IMR-90 (cell line): ENCODE measurements around the gene SP7. TPM values are rescaled to one million over a fixed set of nuclear protein-coding genes. Genes with fewer than 3 reads are reported as not detected.

Source experiments
- ATAC-seq: fragments of 200-7000 bp; cut with Tn5 transposase; 2 replicates; pipeline ENCODE4 v1.9.1; 2020; ENCODE audit warnings: low read depth, mild to moderate bottlenecking, moderate library complexity
- BruUV-seq: library from RNA; stranded (reverse); fragments of 400-500 nt; replicated peaks from 2 replicates; lab custom pipeline; 2021; lab: Mats Ljungman, UMichigan
- CTCF ChIA-PET: fragments of 300-600 bp; formaldehyde crosslinking; extraction: SDS; loops from one replicate; lab custom pipeline; 2021; ENCODE audit warnings: antibody characterized with exemption; lab: Yijun Ruan, JAX
- POLR2A ChIA-PET: fragments of 300-600 bp; sonication (Branson Sonifier 250); formaldehyde crosslinking; loops from one replicate; lab custom pipeline; 2022; ENCODE audit warnings: antibody characterized with exemption; ENCODE audit not compliant: unreplicated experiment; lab: Charles Lee
- DNase-seq: peaks from one replicate; pipeline ENCODE4 v3.0.0; 2013
- H2AFZ ChIP-seq: replicated peaks from 2 replicates; pipeline ENCODE3; 2013; ENCODE audit warnings: low read length, mild to moderate bottlenecking; ENCODE audit not compliant: poor library complexity
- H2AK5ac ChIP-seq: 2 replicates; pipeline ENCODE4 v1.6.1; 2013; ENCODE audit warnings: low read depth, low read length, inconsistent platforms
- H2AK9ac ChIP-seq: replicated peaks from 2 replicates; pipeline ENCODE3; 2013; ENCODE audit warnings: mild to moderate bottlenecking, low read depth, low read length, moderate library complexity; ENCODE audit not compliant: poor library complexity
- H2BK120ac ChIP-seq: 2 replicates; pipeline ENCODE4 v1.6.1; 2013; ENCODE audit warnings: low read depth, low read length, inconsistent platforms
- H2BK15ac ChIP-seq: 3 replicates; pipeline ENCODE4 v1.6.1; 2013; ENCODE audit warnings: low read depth, low read length, inconsistent platforms
- H2BK20ac ChIP-seq: 2 replicates; pipeline ENCODE4 v1.6.1; 2013; ENCODE audit warnings: low read depth, mild to moderate bottlenecking, inconsistent platforms, low read length, moderate library complexity
- H2BK5ac ChIP-seq: 2 replicates; pipeline ENCODE4 v1.6.1; 2013; ENCODE audit warnings: mild to moderate bottlenecking, low read depth, low read length, inconsistent platforms; ENCODE audit not compliant: poor library complexity, severe bottlenecking
- H3K14ac ChIP-seq: replicated peaks from 2 replicates; pipeline ENCODE4 v1.6.1; 2013; ENCODE audit warnings: low read depth, low read length, inconsistent platforms
- H3K18ac ChIP-seq: 2 replicates; pipeline ENCODE4 v1.6.1; 2013; ENCODE audit warnings: low read depth, low read length, control low read depth
- H3K23ac ChIP-seq: 2 replicates; pipeline ENCODE4 v1.6.1; 2013; ENCODE audit warnings: low read depth, low read length, inconsistent platforms
- H3K27ac ChIP-seq: 2 replicates; pipeline ENCODE4 v1.5.1; 2013; ENCODE audit warnings: mild to moderate bottlenecking, control low read depth, low read length; ENCODE audit not compliant: insufficient read depth
- H3K27me3 ChIP-seq: 2 replicates; pipeline ENCODE4 v1.6.1; 2013; ENCODE audit warnings: low read length; ENCODE audit not compliant: control insufficient read depth, insufficient read depth
- H3K36me3 ChIP-seq: 2 replicates; pipeline ENCODE4 v1.6.1; 2013; ENCODE audit warnings: low read length, mixed read lengths; ENCODE audit not compliant: control insufficient read depth, insufficient read depth
- H3K4ac ChIP-seq: 2 replicates; pipeline ENCODE4 v1.6.1; 2013; ENCODE audit warnings: low read depth, low read length, inconsistent platforms
- H3K4me1 ChIP-seq: 2 replicates; pipeline ENCODE4 v1.6.1; 2013; ENCODE audit warnings: low read length, mixed read lengths; ENCODE audit not compliant: control insufficient read depth, insufficient read depth
- H3K4me2 ChIP-seq: 2 replicates; pipeline ENCODE4 v1.6.1; 2013; ENCODE audit warnings: low read depth, mild to moderate bottlenecking, control low read depth, low read length, moderate library complexity
- H3K4me3 ChIP-seq: 2 replicates; pipeline ENCODE4 v1.5.1; 2013; ENCODE audit warnings: low read depth, mild to moderate bottlenecking, control low read depth, low read length, moderate library complexity; ENCODE audit not compliant: insufficient read depth
- H3K56ac ChIP-seq: 2 replicates; pipeline ENCODE4 v1.6.1; 2013; ENCODE audit warnings: low read length, inconsistent platforms; ENCODE audit not compliant: insufficient read depth; ENCODE audit errors: extremely low read depth
- H3K79me1 ChIP-seq, 2 experiments: 2 replicates each; pipeline ENCODE4 v1.6.1; 2013; ENCODE audit warnings: low read length in 2 of 2, inconsistent platforms in 1 of 2, low read depth in 1 of 2
- H3K9ac ChIP-seq: 2 replicates; pipeline ENCODE4 v1.6.1; 2013; ENCODE audit warnings: low read depth, low read length, control low read depth
- H3K9me1 ChIP-seq: 2 replicates; pipeline ENCODE4 v1.6.1; 2013; ENCODE audit warnings: low read length, inconsistent platforms; ENCODE audit not compliant: insufficient read depth
- H3K9me3 ChIP-seq: 2 replicates; pipeline ENCODE4 v1.6.1; 2013; ENCODE audit warnings: low read length; ENCODE audit not compliant: control insufficient read depth, insufficient read depth
- H4K20me1 ChIP-seq: 2 replicates; pipeline ENCODE4 v1.6.1; 2013; ENCODE audit warnings: low read length, inconsistent platforms; ENCODE audit not compliant: insufficient read depth
- H4K5ac ChIP-seq: 2 replicates; pipeline ENCODE4 v1.6.1; 2013; ENCODE audit warnings: mild to moderate bottlenecking, low read depth, low read length, control low read depth
- H4K8ac ChIP-seq, 2 experiments: 2 replicates each; pipeline ENCODE4 v1.6.1; 2013; ENCODE audit warnings: low read depth in 2 of 2, low read length in 2 of 2, control low read depth in 1 of 2, inconsistent platforms in 1 of 2
- H4K91ac ChIP-seq: 2 replicates; pipeline ENCODE4 v1.6.1; 2013; ENCODE audit warnings: low read depth, low read length, inconsistent platforms; ENCODE audit not compliant: insufficient read depth
- BHLHE40 ChIP-seq: fragments of 150-350 bp; IDR thresholded peaks from 2 replicates; pipeline ENCODE4 v1.6.1; 2016; ENCODE audit warnings: mild to moderate bottlenecking, low read depth, low read length
- CEBPB ChIP-seq: IDR thresholded peaks from 2 replicates; pipeline ENCODE4 v1.6.1; 2012; ENCODE audit warnings: low read depth, low read length, improper control_type of control experiment
- CHD1 ChIP-seq: IDR thresholded peaks from 2 replicates; pipeline ENCODE4 v1.6.1; 2012; ENCODE audit warnings: low read depth, low read length, improper control_type of control experiment
- FOS ChIP-seq: fragments of 150-350 bp; IDR thresholded peaks from 2 replicates; pipeline ENCODE4 v1.6.1; 2016; ENCODE audit warnings: low read depth, low read length
- MAFK ChIP-seq: IDR thresholded peaks from 2 replicates; pipeline ENCODE4 v1.6.1; 2012; ENCODE audit warnings: low read depth, low read length, improper control_type of control experiment
- MAZ ChIP-seq: IDR thresholded peaks from 2 replicates; pipeline ENCODE4 v1.6.1; 2012; ENCODE audit warnings: low read depth, mild to moderate bottlenecking, low read length, improper control_type of control experiment, moderate library complexity, borderline replicate concordance
- MXI1 ChIP-seq: IDR thresholded peaks from 2 replicates; pipeline ENCODE4 v1.6.1; 2012; ENCODE audit warnings: low read depth, mild to moderate bottlenecking, low read length, moderate library complexity, borderline replicate concordance
- NFE2L2 ChIP-seq: fragments of 150-350 bp; IDR thresholded peaks from 2 replicates; pipeline ENCODE4 v1.6.1; 2016; ENCODE audit warnings: low read depth, mild to moderate bottlenecking, low read length
- POLR2A ChIP-seq: IDR thresholded peaks from 2 replicates; pipeline ENCODE4 v1.6.1; 2012; ENCODE audit warnings: mild to moderate bottlenecking, low read depth, low read length
- RAD21 ChIP-seq: IDR thresholded peaks from 2 replicates; pipeline ENCODE4 v1.6.1; 2012; ENCODE audit warnings: low read length, improper control_type of control experiment
- RCOR1 ChIP-seq: IDR thresholded peaks from 2 replicates; pipeline ENCODE4 v1.6.1; 2012; ENCODE audit warnings: mild to moderate bottlenecking, low read length, improper control_type of control experiment; ENCODE audit not compliant: insufficient replicate concordance
- RFX5 ChIP-seq: IDR thresholded peaks from 2 replicates; pipeline ENCODE4 v1.8.0; 2012; ENCODE audit warnings: low read depth, mild to moderate bottlenecking, low read length, moderate library complexity
- WGBS, 2 experiments: methylation state at CpG; one replicate each; pipeline versions ENCODE4 v1.1.5 to v1.1.7; 2013; ENCODE audit warnings: missing lambda C conversion rate in 2 of 2; ENCODE audit not compliant: insufficient read length in 1 of 2; ENCODE audit errors: extremely low coverage in 2 of 2; 5-methylcytosine and 5-hydroxymethylcytosine counted together
- dilution Hi-C: fragments of 300-500 bp; cut with HindIII; formaldehyde crosslinking; loops from one replicate; pipeline ENCODE4 v1.14.3; 2018; ENCODE audit warnings: low sequenced_read_pairs; ENCODE audit not compliant: unreplicated experiment
- in situ Hi-C: fragments of 300-500 bp; cut with MboI; formaldehyde crosslinking; loops from 3 replicates; pipeline ENCODE4 v1.14.3; 2019; ENCODE audit warnings: low sequenced_read_pairs, inconsistent platforms, mixed read lengths
- intact Hi-C: fragments of 100-400 bp; cut with micrococcal nuclease; formaldehyde crosslinking; loops from 2 replicates; pipeline ENCODE4 v1.10.0; 2022
- polyA plus RNA-seq, 3 experiments: library from polyadenylated mRNA; depleted of rRNA; stranded (reverse); fragments of >200 nt; gene quantifications; 2 replicates each; pipeline ENCODE4 v1.2.3, GENCODE V29; 2012; ENCODE audit warnings: low replicate concordance in 1 of 3
- total RNA-seq: library from RNA; depleted of rRNA; stranded (reverse); fragments of >200 nt; gene quantifications from 2 replicates; pipeline ENCODE4 v1.2.3, GENCODE V29; 2012
- TF ChIP-seq, protein P1 (sequence below): fragments of 150-350 bp; IDR thresholded peaks from 2 replicates; pipeline ENCODE4 v1.6.1; 2017; ENCODE audit warnings: mild to moderate bottlenecking, antibody characterized with exemption, low read length, low read depth
- TF ChIP-seq, protein P2 (sequence below): conservative IDR thresholded peaks from 2 replicates; pipeline ENCODE4 v1.5.1; 2012; ENCODE audit warnings: mild to moderate bottlenecking, low read depth, low read length, improper control_type of control experiment
- TF ChIP-seq, protein P3 (sequence below): fragments of 150-350 bp; IDR thresholded peaks from 2 replicates; pipeline ENCODE4 v1.6.1; 2016; ENCODE audit warnings: low read depth, mild to moderate bottlenecking, low read length, moderate library complexity, borderline replicate concordance

The SP7 gene
- total and polyA plus RNA-seq, 2 of the 4 experiments (the other 2 are of a cell fraction): not detected

DNA sequence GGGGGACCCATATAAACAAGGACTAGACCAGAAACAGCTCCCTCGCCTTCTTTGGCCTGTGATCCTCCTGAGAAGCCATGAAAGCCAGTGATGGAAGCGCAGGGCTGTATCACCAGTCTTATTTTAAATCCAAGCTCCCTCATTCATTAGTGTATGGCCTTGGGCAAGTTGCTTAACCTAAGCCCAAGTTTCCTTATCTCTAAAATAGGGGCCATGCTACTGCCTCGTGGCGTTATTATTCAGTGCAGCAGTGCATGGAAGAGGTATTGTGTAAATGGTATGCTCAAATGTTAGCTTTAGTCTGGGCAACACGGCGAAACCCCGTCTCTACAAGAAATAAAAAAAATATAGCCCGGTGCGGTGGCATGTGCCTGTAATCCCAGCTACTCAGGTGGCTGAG lies 58.2 kb downstream of the SP7 start:
- in situ Hi-C loops: no loop called here
- H3K56ac ChIP-seq: no peak overlapping the region
- H2BK20ac ChIP-seq: no peak overlapping the region
- no peak for ATAC-seq
- H4K20me1 ChIP-seq: no peaks in the 10 kb centered on the region
- H4K8ac ChIP-seq: no peak overlapping the region
- no peaks in the 10 kb centered on the region for H3K9me3 ChIP-seq
- H3K36me3 ChIP-seq: peaks cover 18% of the 10 kb centered on the region
- H3K4me2 ChIP-seq: no peak overlapping the region
- no peak for TF ChIP-seq BHLHE40
- no peak for TF ChIP-seq CEBPB
- TF ChIP-seq FOS: no peak
- no peak for TF ChIP-seq RFX5
- no peak for TF ChIP-seq MAZ
- TF ChIP-seq RAD21: no peak
- TF ChIP-seq NFE2L2: no peak
- TF ChIP-seq, protein P1, sequence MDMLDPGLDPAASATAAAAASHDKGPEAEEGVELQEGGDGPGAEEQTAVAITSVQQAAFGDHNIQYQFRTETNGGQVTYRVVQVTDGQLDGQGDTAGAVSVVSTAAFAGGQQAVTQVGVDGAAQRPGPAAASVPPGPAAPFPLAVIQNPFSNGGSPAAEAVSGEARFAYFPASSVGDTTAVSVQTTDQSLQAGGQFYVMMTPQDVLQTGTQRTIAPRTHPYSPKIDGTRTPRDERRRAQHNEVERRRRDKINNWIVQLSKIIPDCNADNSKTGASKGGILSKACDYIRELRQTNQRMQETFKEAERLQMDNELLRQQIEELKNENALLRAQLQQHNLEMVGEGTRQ: no peak
- no peak for TF ChIP-seq MXI1
- TF ChIP-seq RCOR1: no peak
- TF ChIP-seq, protein P2, sequence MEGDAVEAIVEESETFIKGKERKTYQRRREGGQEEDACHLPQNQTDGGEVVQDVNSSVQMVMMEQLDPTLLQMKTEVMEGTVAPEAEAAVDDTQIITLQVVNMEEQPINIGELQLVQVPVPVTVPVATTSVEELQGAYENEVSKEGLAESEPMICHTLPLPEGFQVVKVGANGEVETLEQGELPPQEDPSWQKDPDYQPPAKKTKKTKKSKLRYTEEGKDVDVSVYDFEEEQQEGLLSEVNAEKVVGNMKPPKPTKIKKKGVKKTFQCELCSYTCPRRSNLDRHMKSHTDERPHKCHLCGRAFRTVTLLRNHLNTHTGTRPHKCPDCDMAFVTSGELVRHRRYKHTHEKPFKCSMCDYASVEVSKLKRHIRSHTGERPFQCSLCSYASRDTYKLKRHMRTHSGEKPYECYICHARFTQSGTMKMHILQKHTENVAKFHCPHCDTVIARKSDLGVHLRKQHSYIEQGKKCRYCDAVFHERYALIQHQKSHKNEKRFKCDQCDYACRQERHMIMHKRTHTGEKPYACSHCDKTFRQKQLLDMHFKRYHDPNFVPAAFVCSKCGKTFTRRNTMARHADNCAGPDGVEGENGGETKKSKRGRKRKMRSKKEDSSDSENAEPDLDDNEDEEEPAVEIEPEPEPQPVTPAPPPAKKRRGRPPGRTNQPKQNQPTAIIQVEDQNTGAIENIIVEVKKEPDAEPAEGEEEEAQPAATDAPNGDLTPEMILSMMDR: no peak
- TF ChIP-seq, protein P3, sequence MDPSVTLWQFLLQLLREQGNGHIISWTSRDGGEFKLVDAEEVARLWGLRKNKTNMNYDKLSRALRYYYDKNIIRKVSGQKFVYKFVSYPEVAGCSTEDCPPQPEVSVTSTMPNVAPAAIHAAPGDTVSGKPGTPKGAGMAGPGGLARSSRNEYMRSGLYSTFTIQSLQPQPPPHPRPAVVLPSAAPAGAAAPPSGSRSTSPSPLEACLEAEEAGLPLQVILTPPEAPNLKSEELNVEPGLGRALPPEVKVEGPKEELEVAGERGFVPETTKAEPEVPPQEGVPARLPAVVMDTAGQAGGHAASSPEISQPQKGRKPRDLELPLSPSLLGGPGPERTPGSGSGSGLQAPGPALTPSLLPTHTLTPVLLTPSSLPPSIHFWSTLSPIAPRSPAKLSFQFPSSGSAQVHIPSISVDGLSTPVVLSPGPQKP: no peak
- TF ChIP-seq MAFK: no peak
- no peak for TF ChIP-seq POLR2A
- TF ChIP-seq CHD1: no peak
- no peaks in the 10 kb centered on the region for H3K27me3 ChIP-seq
- no peak overlapping the region for H3K27ac ChIP-seq
- no peak overlapping the region for H2AFZ ChIP-seq
- no peak overlapping the region for H4K5ac ChIP-seq
- no CpG with 5 or more reads among the region's 9 CpGs for WGBS, 2 experiments
- no peak for DNase-seq
- H2AK5ac ChIP-seq: no peak overlapping the region
- H3K4ac ChIP-seq: no peak overlapping the region
- H3K79me1 ChIP-seq: peaks cover 0 to 12% of the 10 kb centered on the region in 2 experiments; a peak in 1 of 4 replicates
- dilution Hi-C loops: no loop called here
- no peak overlapping the region for H4K91ac ChIP-seq
- no peaks in the 10 kb centered on the region for H3K9me1 ChIP-seq
- ChIA-PET POLR2A (no interaction called here), CTCF (interaction anchor here (0.6 to 1.0 kb wide), 3 partner anchors 8 to 1274 kb away, joined by 3 to 6 read pairs (median 6); partner anchors contain the start of gene ESPL1)
- H3K14ac ChIP-seq: no peak overlapping the region
- no peak overlapping the region for H3K18ac ChIP-seq
- H2AK9ac ChIP-seq: no peak overlapping the region
- no peak overlapping the region for H2BK5ac ChIP-seq
- intact Hi-C loops: no loop called here
- no TSS peak for BruUV-seq
- no peak overlapping the region for H2BK15ac ChIP-seq
- no peaks in the 10 kb centered on the region for H3K4me1 ChIP-seq
- H3K23ac ChIP-seq: no peak overlapping the region
- H2BK120ac ChIP-seq: no peak overlapping the region
- no peak overlapping the region for H3K9ac ChIP-seq
- no peak overlapping the region for H3K4me3 ChIP-seq
